Gastroesophageal sphincter (tissue), 4 donors: ENCODE data around the gene NEU2. TPM values are rescaled to one million over a fixed set of nuclear protein-coding genes. Genes with fewer than 3 reads are reported as not detected.
"Not testable (repeated sequence)": the region's sequence is repeated elsewhere in the genome, so short reads cannot be mapped to it uniquely, and the experiment has no call there.

Experiments used
- ATAC-seq: fragments of 150-250 bp; one replicate; pipeline ENCODE4 v1.9.1; 2016; ENCODE audit warnings: mild to moderate bottlenecking, moderate library complexity
- H3K27ac ChIP-seq, 4 donors: fragments of 200-600 bp; sonication (generic) in 3 of 4; 1 replicate in 3 of 4; 2 replicates in 1 of 4; pipeline ENCODE4 v1.5.1; 2016 to 2019
- H3K27me3 ChIP-seq: fragments of 200-600 bp; sonication (generic); one replicate; pipeline ENCODE4 v1.5.1; 2019
- H3K36me3 ChIP-seq, 2 donors: fragments of 200-600 bp; sonication (generic); one replicate each; pipeline ENCODE4 v1.5.1; 2019; ENCODE audit warnings: control low read depth in 1 of 2
- H3K4me1 ChIP-seq, 3 donors: fragments of 200-600 bp; sonication (generic); 1 replicate in 2 of 3; 2 replicates in 1 of 3; pipeline ENCODE4 v1.5.1; 2016 to 2019; ENCODE audit warnings: control low read depth in 2 of 3
- H3K4me3 ChIP-seq, 2 donors: fragments of 200-600 bp; sonication (generic); one replicate each; pipeline ENCODE4 v1.5.1; 2019; ENCODE audit warnings: mild to moderate bottlenecking in 1 of 2, moderate library complexity in 1 of 2
- H3K9me3 ChIP-seq, 3 donors: fragments of 200-600 bp; sonication (generic); one replicate each; pipeline ENCODE4 v1.5.1; 2017 to 2019; ENCODE audit warnings: control low read depth in 2 of 3
- EP300 ChIP-seq: sonication (generic); formaldehyde crosslinking; IDR thresholded peaks from one replicate; pipeline ENCODE4 v1.6.1; 2017; ENCODE audit warnings: antibody characterized with exemption, mild to moderate bottlenecking
- POLR2A ChIP-seq, 2 donors: fragments of 450-650 bp; IDR thresholded peaks; one replicate each; pipeline ENCODE4 v1.6.1; 2017; ENCODE audit warnings: antibody characterized with exemption in 2 of 2, mild to moderate bottlenecking in 2 of 2, moderate library complexity in 1 of 2
- POLR2AphosphoS5 ChIP-seq: sonication (generic); formaldehyde crosslinking; IDR thresholded peaks from one replicate; pipeline ENCODE4 v1.6.1; 2017; ENCODE audit warnings: antibody characterized with exemption
- WGBS, 2 donors: methylation state at CpG; one replicate each; pipeline ENCODE4 v1.1.5; 2018; ENCODE audit warnings: low coverage in 1 of 2; 5-methylcytosine and 5-hydroxymethylcytosine counted together
- total RNA-seq, 4 donors: library from RNA; depleted of rRNA; stranded (reverse); fragments of >200 nt; gene quantifications; one replicate each; pipeline ENCODE4 v1.1.0, GENCODE V29; 2016
- TF ChIP-seq, protein P1 (sequence below), 4 experiments: fragments of 200-600 bp in 2 of 4; fragments of 450-650 bp in 2 of 4; sonication (generic) in 1 of 4; IDR thresholded peaks; one replicate each; pipeline ENCODE4 v1.5.1; 2017 to 2019; ENCODE audit warnings: antibody characterized with exemption in 4 of 4, mild to moderate bottlenecking in 2 of 4, moderate library complexity in 2 of 4

NEU2 gene
- total RNA-seq, 4 donors from 2014 or later: not detected

- H3K4me3 ChIP-seq: no peak overlapping the region
- ATAC-seq: no peak
These were observed 17.3 kb upstream of the NEU2 start for GRCh38 chr2:233015019-233015645.

GRCh38 chr2:233017947-233018346 is 14.5 kb upstream of the NEU2 start:
- H3K27me3 ChIP-seq: no peaks in the 10 kb centered on the region
- H3K4me1 ChIP-seq: no peaks in the 10 kb centered on the region
- H3K36me3 ChIP-seq: no peaks in the 10 kb centered on the region
- ATAC-seq: no peak
- 50 to 96% methylated on average over 1 of the region's 1 CpG for WGBS, 2 donors
- no peak overlapping the region for H3K27ac ChIP-seq
- TF ChIP-seq POLR2A (IDR thresholded peaks at IDR 0.05) (no peak), POLR2AphosphoS5 (no peak), EP300 (no peak)
- TF ChIP-seq, protein P1, sequence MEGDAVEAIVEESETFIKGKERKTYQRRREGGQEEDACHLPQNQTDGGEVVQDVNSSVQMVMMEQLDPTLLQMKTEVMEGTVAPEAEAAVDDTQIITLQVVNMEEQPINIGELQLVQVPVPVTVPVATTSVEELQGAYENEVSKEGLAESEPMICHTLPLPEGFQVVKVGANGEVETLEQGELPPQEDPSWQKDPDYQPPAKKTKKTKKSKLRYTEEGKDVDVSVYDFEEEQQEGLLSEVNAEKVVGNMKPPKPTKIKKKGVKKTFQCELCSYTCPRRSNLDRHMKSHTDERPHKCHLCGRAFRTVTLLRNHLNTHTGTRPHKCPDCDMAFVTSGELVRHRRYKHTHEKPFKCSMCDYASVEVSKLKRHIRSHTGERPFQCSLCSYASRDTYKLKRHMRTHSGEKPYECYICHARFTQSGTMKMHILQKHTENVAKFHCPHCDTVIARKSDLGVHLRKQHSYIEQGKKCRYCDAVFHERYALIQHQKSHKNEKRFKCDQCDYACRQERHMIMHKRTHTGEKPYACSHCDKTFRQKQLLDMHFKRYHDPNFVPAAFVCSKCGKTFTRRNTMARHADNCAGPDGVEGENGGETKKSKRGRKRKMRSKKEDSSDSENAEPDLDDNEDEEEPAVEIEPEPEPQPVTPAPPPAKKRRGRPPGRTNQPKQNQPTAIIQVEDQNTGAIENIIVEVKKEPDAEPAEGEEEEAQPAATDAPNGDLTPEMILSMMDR (IDR thresholded peaks at IDR 0.05): no peak
- no peak overlapping the region for H3K4me3 ChIP-seq
- H3K9me3 ChIP-seq: peaks cover 0 to 8% (median 0%) of the 10 kb centered on the region in 3 donors

More at GRCh38 chr2:233015019-233015645, 17.3 kb upstream of the NEU2 start:
- H3K27me3 ChIP-seq: no peaks in the 10 kb centered on the region
- no peaks in the 10 kb centered on the region for H3K4me1 ChIP-seq
- no peaks in the 10 kb centered on the region for H3K36me3 ChIP-seq
- WGBS, 2 donors: 100% methylated on average over 1 of the region's 1 CpG
- TF ChIP-seq EP300: no peak
- no peak for TF ChIP-seq POLR2A (IDR thresholded peaks at IDR 0.05)
- TF ChIP-seq POLR2AphosphoS5: no peak
- TF ChIP-seq, protein P1 (IDR thresholded peaks at IDR 0.05): no peak
- peaks cover 0 to 8% (median 0%) of the 10 kb centered on the region in 3 donors for H3K9me3 ChIP-seq
- H3K27ac ChIP-seq: no peak overlapping the region

- H3K27me3 ChIP-seq, H3K27ac ChIP-seq, ATAC-seq, H3K36me3 ChIP-seq, H3K9me3 ChIP-seq, H3K4me3 ChIP-seq, H3K4me1 ChIP-seq: not testable (repeated sequence)
- WGBS, 2 donors: 75 to 100% methylated on average over 2 to 4 of the region's 4 CpGs
These were observed 12.9 kb upstream of the NEU2 start for GRCh38 chr2:233019610-233020009.

DNA sequence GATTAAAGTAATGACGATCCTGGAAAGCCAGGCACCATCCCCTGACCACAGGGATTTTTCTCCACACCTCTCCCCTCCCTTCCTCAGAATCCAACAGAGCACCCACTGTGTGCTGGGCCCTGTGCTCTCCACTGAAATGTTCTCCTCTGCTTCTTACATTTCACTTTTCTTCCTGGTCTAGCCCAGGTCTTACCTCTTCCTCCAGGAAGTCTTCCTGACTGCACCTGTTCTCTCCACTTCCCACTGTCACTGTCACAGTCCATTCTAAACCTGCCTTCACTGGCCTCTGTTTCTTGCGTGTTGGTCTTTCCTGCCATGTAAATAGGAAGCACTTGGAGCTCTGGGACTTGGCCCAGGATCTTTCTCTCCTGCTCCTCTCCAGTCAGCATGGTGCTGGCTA is 12.0 kb upstream of the NEU2 start:
- 65 to 74% methylated on average over 2 of the region's 2 CpGs for WGBS, 2 donors
- no peak for ATAC-seq
- TF ChIP-seq EP300 (no peak), POLR2AphosphoS5 (no peak), POLR2A (IDR thresholded peaks at IDR 0.05) (no peak)
- TF ChIP-seq, protein P1 (IDR thresholded peaks at IDR 0.05): no peak

GRCh38 chr2:233021771-233022170 is 10.7 kb upstream of the NEU2 start:
- H3K27me3 ChIP-seq: no peaks in the 10 kb centered on the region
- 67 to 89% methylated on average over 1 to 3 of the region's 8 CpGs for WGBS, 2 donors
- no peak overlapping the region for H3K4me3 ChIP-seq
- ATAC-seq: no peak
- TF ChIP-seq POLR2A (IDR thresholded peaks at IDR 0.05) (no peak), EP300 (no peak), POLR2AphosphoS5 (no peak)
- TF ChIP-seq, protein P1 (IDR thresholded peaks at IDR 0.05): no peak
- H3K27ac ChIP-seq: no peak overlapping the region
- peaks cover 0 to 8% (median 0%) of the 10 kb centered on the region in 3 donors for H3K9me3 ChIP-seq
- H3K36me3 ChIP-seq: no peaks in the 10 kb centered on the region
- H3K4me1 ChIP-seq: no peaks in the 10 kb centered on the region

More for the DNA sequence above, 12.0 kb upstream of the NEU2 start:
- Histone ChIP-seq H3K4me1 (no peaks in the 10 kb centered on the region), H3K4me3 (no peak overlapping the region), H3K27me3 (no peaks in the 10 kb centered on the region), H3K9me3 (peaks cover 0 to 8% (median 0%) of the 10 kb centered on the region in 3 donors), H3K27ac (no peak overlapping the region), H3K36me3 (no peaks in the 10 kb centered on the region)
